Esophagus squamous epithelium (tissue), 5 donors: ENCODE results near the gene TOMM20. TPM values are rescaled to one million over a fixed set of nuclear protein-coding genes. Genes with fewer than 3 reads are reported as not detected.
"Not testable (repeated sequence)": the region's sequence is repeated elsewhere in the genome, so short reads cannot be mapped to it uniquely, and the experiment has no call there.

Experiments used
- DNase-seq: peaks from one replicate; lab custom pipeline; 2025; lab: John Stamatoyannopoulos, UW
- H3K27ac ChIP-seq, 4 donors: fragments of 200-600 bp; sonication (generic); one replicate each; pipeline ENCODE4 v1.5.1; 2016 to 2019; ENCODE audit warnings: mild to moderate bottlenecking in 1 of 4
- H3K27me3 ChIP-seq, 4 donors: fragments of 200-600 bp; sonication (generic); 1 replicate in 3 of 4; 2 replicates in 1 of 4; pipeline versions ENCODE4 v1.5.1 to v1.6.0; 2017 to 2021; ENCODE audit warnings: antibody characterized with exemption in 1 of 4
- H3K36me3 ChIP-seq, 3 donors: fragments of 200-600 bp; sonication (generic); one replicate each; pipeline ENCODE4 v1.5.1; 2016 to 2019
- H3K4me1 ChIP-seq, 3 donors: fragments of 200-600 bp; sonication (generic); one replicate each; pipeline ENCODE4 v1.5.1; 2017 to 2019
- H3K4me3 ChIP-seq, 4 donors: fragments of 200-600 bp; sonication (generic); 1 replicate in 3 of 4; 2 replicates in 1 of 4; pipeline ENCODE4 v1.5.1; 2016 to 2019; ENCODE audit warnings: mild to moderate bottlenecking in 2 of 4, moderate library complexity in 1 of 4
- H3K9me3 ChIP-seq, 3 donors: fragments of 200-600 bp; sonication (generic); one replicate each; pipeline ENCODE4 v1.5.1; 2016 to 2019
- CTCF ChIP-seq, 6 experiments: fragments of 450-650 bp in 4 of 6; fragments of 200-600 bp in 2 of 6; sonication (generic) in 2 of 6; IDR thresholded peaks; one replicate each; pipeline ENCODE4 v1.5.1; 2016 to 2019; ENCODE audit warnings: antibody characterized with exemption in 6 of 6, mild to moderate bottlenecking in 4 of 6, moderate library complexity in 4 of 6
- POLR2A ChIP-seq, 4 donors: fragments of 450-650 bp; IDR thresholded peaks; one replicate each; pipeline ENCODE4 v1.6.1; 2017; ENCODE audit warnings: antibody characterized with exemption in 4 of 4, mild to moderate bottlenecking in 4 of 4, moderate library complexity in 3 of 4
- WGBS, 2 donors: methylation state at CpG; one replicate each; pipeline ENCODE4 v1.1.5; 2018; 5-methylcytosine and 5-hydroxymethylcytosine counted together
- intact Hi-C: fragments of 100-400 bp; cut with DNase I; formaldehyde crosslinking; loops from one replicate; pipeline ENCODE4 v1.15.0; 2022
- total RNA-seq, 4 donors: library from RNA; depleted of rRNA; stranded (reverse); fragments of >200 nt; gene quantifications; one replicate each; pipeline ENCODE4 v1.1.0, GENCODE V29; 2016
- donor health status: DM: yes; HTN: yes; CAD: no.

TOMM20 gene
- total RNA-seq, 4 donors from 2014 or later: 36.4 to 117 (median 84.1) TPM

- TF ChIP-seq POLR2A (IDR thresholded peaks at IDR 0.05): no peak
- Histone ChIP-seq H3K9me3 (no peaks in the 10 kb centered on the region), H3K36me3 (no peaks in the 10 kb centered on the region), H3K27ac (peak overlapping the region; percentile 88 to 94 (median 92)), H3K4me3 (no peak overlapping the region), H3K4me1 (peaks cover 44 to 85% (median 54%) of the 10 kb centered on the region in 3 donors), H3K27me3 (no peaks in the 10 kb centered on the region)
- no peak for DNase-seq
- intact Hi-C loops: loop anchor here (10.0 kb wide), 1 partner anchor 79 kb away; no protein-coding TSS in a partner anchor
- 27 to 35% methylated on average over 4 to 5 of the region's 11 CpGs for WGBS, 2 donors
Measured at GRCh38 chr1:235073968-235074522, 54.6 kb downstream of the TOMM20 start.

DNA sequence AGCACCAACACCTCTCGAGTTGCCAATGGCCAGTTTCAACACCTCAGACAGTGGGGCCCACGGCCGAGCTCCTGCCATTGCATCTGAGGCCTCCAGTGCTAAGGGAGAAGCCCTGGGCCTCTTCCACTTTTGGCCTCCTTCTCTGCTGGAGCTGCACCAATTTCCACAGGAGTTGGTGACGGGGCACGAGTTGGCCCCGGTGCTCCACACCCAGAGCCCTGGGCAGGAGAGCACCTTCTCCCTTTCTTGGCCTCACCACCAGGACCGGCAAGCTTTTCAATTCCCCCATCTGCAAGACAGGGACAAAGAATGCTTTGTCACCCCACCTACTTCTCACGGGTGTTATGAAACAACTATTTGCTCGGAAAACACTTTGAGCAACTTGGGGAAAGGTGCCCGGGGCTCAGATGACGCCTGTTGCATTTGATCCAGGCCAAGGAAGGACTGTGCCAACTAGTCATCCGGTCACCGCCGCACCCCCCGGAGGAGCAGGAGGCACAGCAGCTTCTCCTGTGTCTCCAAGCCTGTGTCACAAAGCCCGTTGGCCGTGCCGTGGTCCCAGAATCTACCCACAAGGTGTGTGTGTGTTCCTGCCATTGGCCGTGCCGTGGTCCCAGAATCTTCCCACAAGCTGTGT is 55.2 kb downstream of the TOMM20 start:
- H3K9me3 ChIP-seq: no peaks in the 10 kb centered on the region
- intact Hi-C loops: loop anchor here (10.0 kb wide), 1 partner anchor 79 kb away; no protein-coding TSS in a partner anchor
- WGBS, 2 donors: 16 to 37% methylated on average over 9 to 18 of the region's 20 CpGs
- peak overlapping the region; percentile 88 to 94 (median 92) for H3K27ac ChIP-seq
- peak in 4 of 6 experiments; percentile 12 to 47 (median 26) for TF ChIP-seq CTCF (IDR thresholded peaks at IDR 0.05)
- no peak for TF ChIP-seq POLR2A (IDR thresholded peaks at IDR 0.05)
- no peaks in the 10 kb centered on the region for H3K36me3 ChIP-seq
- peaks cover 44 to 85% (median 51%) of the 10 kb centered on the region in 3 donors for H3K4me1 ChIP-seq
- no peak for DNase-seq
- H3K27me3 ChIP-seq: no peaks in the 10 kb centered on the region
- H3K4me3 ChIP-seq: no peak overlapping the region

GRCh38 chr1:235072577-235072976 is 56.1 kb downstream of the TOMM20 start:
- intact Hi-C loops: loop anchor here (10.0 kb wide), 1 partner anchor 78 kb away; no protein-coding TSS in a partner anchor
- H3K9me3 ChIP-seq, H3K27me3 ChIP-seq, DNase-seq, H3K36me3 ChIP-seq, H3K4me3 ChIP-seq: not testable (repeated sequence)
- H3K27ac ChIP-seq: peak overlapping the region; percentile 53 to 94 (median 89)
- peaks cover 49 to 88% (median 57%) of the 10 kb centered on the region in 3 donors for H3K4me1 ChIP-seq
- WGBS, 2 donors: 89 to 96% methylated on average over 2 to 3 of the region's 3 CpGs

GRCh38 chr1:235072096-235072495 is 56.5 kb downstream of the TOMM20 start:
- Histone ChIP-seq H3K27me3 (no peaks in the 10 kb centered on the region), H3K9me3 (no peaks in the 10 kb centered on the region), H3K4me1 (peaks cover 53 to 88% (median 53%) of the 10 kb centered on the region in 3 donors), H3K4me3 (no peak overlapping the region), H3K27ac (peak overlapping the region; percentile 53 to 94 (median 89)), H3K36me3 (no peaks in the 10 kb centered on the region)
- no peak for DNase-seq
- intact Hi-C loops: loop anchor here (10.0 kb wide), 1 partner anchor 77 kb away; no protein-coding TSS in a partner anchor
- 91% methylated on average over 6 of the region's 6 CpGs for WGBS, 2 donors
- TF ChIP-seq POLR2A (IDR thresholded peaks at IDR 0.05): no peak
- no peak for TF ChIP-seq CTCF (IDR thresholded peaks at IDR 0.05)

DNA sequence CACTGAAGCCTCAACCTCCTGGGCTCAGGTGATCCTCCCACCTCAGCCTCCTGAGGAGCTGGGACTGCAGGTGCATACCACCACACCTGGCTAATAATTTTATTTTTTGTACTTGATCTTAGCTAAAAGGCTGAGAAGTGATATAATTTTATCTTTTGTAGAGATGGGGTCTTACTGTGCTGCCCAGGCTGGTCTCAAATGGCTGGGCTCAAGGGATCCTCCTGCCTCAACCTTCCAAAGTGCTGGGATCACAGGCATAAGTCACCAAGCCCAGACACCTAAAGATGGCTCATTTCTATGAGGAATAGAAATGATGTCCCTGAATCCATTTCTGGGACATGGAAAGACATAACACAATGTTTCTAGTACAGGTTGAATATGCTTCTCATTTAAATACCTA is 57.8 kb downstream of the TOMM20 start:
- H3K9me3 ChIP-seq: no peaks in the 10 kb centered on the region
- no peaks in the 10 kb centered on the region for H3K27me3 ChIP-seq
- no peaks in the 10 kb centered on the region for H3K36me3 ChIP-seq
- H3K27ac ChIP-seq: peak overlapping the region; percentile 86 to 93 (median 90)
- TF ChIP-seq POLR2A (IDR thresholded peaks at IDR 0.05): no peak
- no peak for TF ChIP-seq CTCF (IDR thresholded peaks at IDR 0.05)
- H3K4me1 ChIP-seq: peaks cover 47 to 82% (median 55%) of the 10 kb centered on the region in 3 donors
- H3K4me3 ChIP-seq: no peak overlapping the region
- intact Hi-C loops: loop anchor here (10.0 kb wide), 1 partner anchor 76 kb away; no protein-coding TSS in a partner anchor
- no peak for DNase-seq
